Nephron (organoid): ENCODE measurements around the gene PATE3.

Experiments used
- H3K27ac Mint-ChIP-seq, 3 experiments: 2 replicates each; pipeline ENCODE4 v1.8.0; 2020; ENCODE audit warnings: mixed read lengths in 3 of 3, mild to moderate bottlenecking in 2 of 3, moderate library complexity in 1 of 3
- H3K27me3 Mint-ChIP-seq: 2 replicates; pipeline ENCODE4 v1.8.0; 2021; ENCODE audit warnings: low read depth, mild to moderate bottlenecking, moderate library complexity, mixed read lengths
- H3K36me3 Mint-ChIP-seq: 2 replicates; pipeline ENCODE4 v1.8.0; 2020; ENCODE audit warnings: low read depth, mixed read lengths
- H3K4me1 Mint-ChIP-seq: 2 replicates; pipeline ENCODE4 v1.8.0; 2020; ENCODE audit warnings: mixed read lengths
- H3K4me3 Mint-ChIP-seq, 3 experiments: 2 replicates each; pipeline ENCODE4 v1.8.0; 2020; ENCODE audit warnings: mild to moderate bottlenecking in 3 of 3, mixed read lengths in 3 of 3, moderate library complexity in 2 of 3
- H3K9me3 Mint-ChIP-seq: 2 replicates; pipeline ENCODE4 v1.8.0; 2020; ENCODE audit warnings: mixed read lengths
- CTCF ChIP-seq, 3 experiments: fragments of 200-600 bp; sonication (generic); IDR thresholded peaks; one replicate each; pipeline ENCODE4 v1.5.0; 2021; ENCODE audit warnings: antibody characterized with exemption in 3 of 3; ENCODE audit not compliant: unreplicated experiment in 3 of 3

Gene PATE3

GRCh38 chr11:125799808-125800207 is 11.9 kb downstream of the PATE3 start:
- no peaks in the 10 kb centered on the region for H3K27me3 Mint-ChIP-seq
- no peak overlapping the region for H3K27ac Mint-ChIP-seq
- no peak overlapping the region for H3K4me3 Mint-ChIP-seq
- no peaks in the 10 kb centered on the region for H3K4me1 Mint-ChIP-seq
- no peak for TF ChIP-seq CTCF (IDR thresholded peaks at IDR 0.05; ENCODE audit: unreplicated experiment in 3 of 3)
- H3K36me3 Mint-ChIP-seq, result no peaks in the 10 kb centered on the region
- peaks cover 59% of the 10 kb centered on the region for H3K9me3 Mint-ChIP-seq

GRCh38 chr11:125802387-125802786 is 14.5 kb downstream of the PATE3 start:
- Mint-ChIP-seq H3K4me1 (no peaks in the 10 kb centered on the region), H3K27me3 (no peaks in the 10 kb centered on the region), H3K27ac (no peak overlapping the region), H3K36me3 (no peaks in the 10 kb centered on the region), H3K4me3 (no peak overlapping the region), H3K9me3 (peaks cover 38% of the 10 kb centered on the region)
- no peak for TF ChIP-seq CTCF (IDR thresholded peaks at IDR 0.05; ENCODE audit: unreplicated experiment in 3 of 3)

- no peak overlapping the region for H3K27ac Mint-ChIP-seq
- H3K36me3 Mint-ChIP-seq, result no peaks in the 10 kb centered on the region
- no peak overlapping the region for H3K4me3 Mint-ChIP-seq
- H3K27me3 Mint-ChIP-seq, result peaks cover 4% of the 10 kb centered on the region
- H3K9me3 Mint-ChIP-seq, result peaks cover 14% of the 10 kb centered on the region
- no peak for TF ChIP-seq CTCF (IDR thresholded peaks at IDR 0.05; ENCODE audit: unreplicated experiment in 3 of 3)
- no peaks in the 10 kb centered on the region for H3K4me1 Mint-ChIP-seq
Measured at GRCh38 chr11:125807909-125808308, 20.0 kb downstream of the PATE3 start.

GRCh38 chr11:125833016-125833415 is 45.1 kb downstream of the PATE3 start, which contains the start of gene PATE4:
Gene PATE4 (plus strand): TSS chr11:125833316. CDS start chr11:125833360, 44 bp downstream.
- Mint-ChIP-seq H3K9me3 (peaks cover 5% of the 10 kb centered on the region), H3K27me3 (peaks cover 10% of the 10 kb centered on the region), H3K27ac (no peak within 1 kb of the TSS), H3K4me3 (no peak within 1 kb of the TSS), H3K36me3 (no peaks in the 10 kb centered on the region), H3K4me1 (no peaks in the 10 kb centered on the region)
- no peak for TF ChIP-seq CTCF (IDR thresholded peaks at IDR 0.05; ENCODE audit: unreplicated experiment in 3 of 3)

GRCh38 chr11:125835748-125836147 is 47.8 kb downstream of the PATE3 start:
- H3K9me3 Mint-ChIP-seq, result peaks cover 5% of the 10 kb centered on the region
- H3K36me3 Mint-ChIP-seq, result no peaks in the 10 kb centered on the region
- no peaks in the 10 kb centered on the region for H3K4me1 Mint-ChIP-seq
- H3K4me3 Mint-ChIP-seq, result no peak overlapping the region
- H3K27me3 Mint-ChIP-seq, result peaks cover 10% of the 10 kb centered on the region
- no peak for TF ChIP-seq CTCF (IDR thresholded peaks at IDR 0.05; ENCODE audit: unreplicated experiment in 3 of 3)
- no peak overlapping the region for H3K27ac Mint-ChIP-seq
